ENCODE results near the gene SF3B5. TPM values are rescaled to one million over a fixed set of nuclear protein-coding genes. Genes with fewer than 3 reads are reported as not detected.

SF3B5 gene
- total and polyA plus RNA-seq, 9 of the 15 experiments (the other 6 are each of a cell fraction or from before 2014, with no cell fraction given) = 238 to 1,211 (median 407) TPM

DNA sequence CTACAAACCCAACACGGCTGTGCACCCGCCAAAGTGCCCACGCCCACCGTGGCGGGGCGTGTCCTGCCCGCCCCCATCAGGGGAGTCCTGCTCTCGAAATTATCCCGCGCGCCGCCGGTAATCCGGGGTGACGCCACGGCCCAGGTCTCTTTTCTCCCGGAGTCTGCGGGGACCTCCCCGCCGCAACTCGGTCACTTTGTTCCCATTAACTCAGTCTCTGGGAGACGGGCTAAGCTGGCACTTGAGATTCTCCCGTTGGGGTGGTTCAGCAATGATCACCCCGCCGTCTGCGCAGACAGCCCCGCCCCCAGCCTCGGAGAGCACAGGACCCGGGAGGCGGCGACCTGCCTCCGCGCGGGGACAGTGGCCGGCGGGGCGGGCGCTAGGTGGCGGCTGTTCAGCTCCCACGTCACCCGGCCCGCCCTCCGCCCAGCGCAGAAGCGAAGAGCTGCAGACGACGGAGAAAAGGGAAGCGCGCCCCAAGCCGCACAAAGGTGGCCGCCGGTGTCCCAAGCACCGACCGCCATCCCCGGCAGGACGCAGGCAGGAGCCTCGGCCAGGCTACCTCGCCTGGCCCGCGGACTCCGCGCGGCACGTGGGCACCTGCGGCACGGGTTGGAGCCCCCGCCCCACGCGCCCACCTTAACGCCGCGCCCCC lies 31.5 kb downstream of the SF3B5 start (continued):
- TF ChIP-seq CREB5 (CRISPR knock-in tag; IDR thresholded peaks at IDR 0.05) = no peak
- TF ChIP-seq, protein P1, sequence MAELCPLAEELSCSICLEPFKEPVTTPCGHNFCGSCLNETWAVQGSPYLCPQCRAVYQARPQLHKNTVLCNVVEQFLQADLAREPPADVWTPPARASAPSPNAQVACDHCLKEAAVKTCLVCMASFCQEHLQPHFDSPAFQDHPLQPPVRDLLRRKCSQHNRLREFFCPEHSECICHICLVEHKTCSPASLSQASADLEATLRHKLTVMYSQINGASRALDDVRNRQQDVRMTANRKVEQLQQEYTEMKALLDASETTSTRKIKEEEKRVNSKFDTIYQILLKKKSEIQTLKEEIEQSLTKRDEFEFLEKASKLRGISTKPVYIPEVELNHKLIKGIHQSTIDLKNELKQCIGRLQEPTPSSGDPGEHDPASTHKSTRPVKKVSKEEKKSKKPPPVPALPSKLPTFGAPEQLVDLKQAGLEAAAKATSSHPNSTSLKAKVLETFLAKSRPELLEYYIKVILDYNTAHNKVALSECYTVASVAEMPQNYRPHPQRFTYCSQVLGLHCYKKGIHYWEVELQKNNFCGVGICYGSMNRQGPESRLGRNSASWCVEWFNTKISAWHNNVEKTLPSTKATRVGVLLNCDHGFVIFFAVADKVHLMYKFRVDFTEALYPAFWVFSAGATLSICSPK (IDR thresholded peaks at IDR 0.05; ENCODE audit: borderline replicate concordance) = no peak
- TF ChIP-seq BACH1 (tag; IDR thresholded peaks at IDR 0.05) = no peak
- no peak for TF ChIP-seq PURB (CRISPR knock-in tag; IDR thresholded peaks at IDR 0.05; ENCODE audit: low read depth)
- no peak for TF ChIP-seq NR2C1 (IDR thresholded peaks at IDR 0.05)
- TF ChIP-seq NR2C1 (tag; IDR thresholded peaks at IDR 0.05) = no peak
- TF ChIP-seq TAF15 (IDR thresholded peaks at IDR 0.05; ENCODE audit: low read depth, low read length) = no peak
- no peak for TF ChIP-seq HIVEP1 (CRISPR knock-in tag; IDR thresholded peaks at IDR 0.05)
- no peak for TF ChIP-seq ZNF408 (CRISPR knock-in tag; IDR thresholded peaks at IDR 0.05; ENCODE audit: low read depth)
- peak; percentile 88 for TF ChIP-seq SUPT5H (IDR thresholded peaks at IDR 0.05)
- no peak for TF ChIP-seq RBM25 (IDR thresholded peaks at IDR 0.05; ENCODE audit: low read depth, low read length, severe bottlenecking)
- TF ChIP-seq TBL1XR1 (IDR thresholded peaks at IDR 0.05; ENCODE audit: low read length in 2 of 2) = peak; percentile 25 to 37; a peak in 2 of 4 replicates
- peak; percentile 19; the same call in 1 of the 2 replicates for TF ChIP-seq ZNF431 (CRISPR knock-in tag; IDR thresholded peaks at IDR 0.05)
- TF ChIP-seq, protein P2, sequence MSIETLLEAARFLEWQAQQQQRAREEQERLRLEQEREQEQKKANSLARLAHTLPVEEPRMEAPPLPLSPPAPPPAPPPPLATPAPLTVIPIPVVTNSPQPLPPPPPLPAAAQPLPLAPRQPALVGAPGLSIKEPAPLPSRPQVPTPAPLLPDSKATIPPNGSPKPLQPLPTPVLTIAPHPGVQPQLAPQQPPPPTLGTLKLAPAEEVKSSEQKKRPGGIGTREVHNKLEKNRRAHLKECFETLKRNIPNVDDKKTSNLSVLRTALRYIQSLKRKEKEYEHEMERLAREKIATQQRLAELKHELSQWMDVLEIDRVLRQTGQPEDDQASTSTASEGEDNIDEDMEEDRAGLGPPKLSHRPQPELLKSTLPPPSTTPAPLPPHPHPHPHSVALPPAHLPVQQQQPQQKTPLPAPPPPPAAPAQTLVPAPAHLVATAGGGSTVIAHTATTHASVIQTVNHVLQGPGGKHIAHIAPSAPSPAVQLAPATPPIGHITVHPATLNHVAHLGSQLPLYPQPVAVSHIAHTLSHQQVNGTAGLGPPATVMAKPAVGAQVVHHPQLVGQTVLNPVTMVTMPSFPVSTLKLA (conservative IDR thresholded peaks at IDR 0.05) = peak; percentile 44 to 80; a peak in 2 of 4 replicates
- no peak for TF ChIP-seq HOXB6 (CRISPR knock-in tag; IDR thresholded peaks at IDR 0.05; ENCODE audit: borderline replicate concordance)
- peak; percentile 40 for TF ChIP-seq CHD1 (IDR thresholded peaks at IDR 0.05; ENCODE audit: low read length)
- TF ChIP-seq CTBP1 (IDR thresholded peaks at IDR 0.05; ENCODE audit: borderline replicate concordance) = peak; percentile 93
- TF ChIP-seq GABPB2 (CRISPR knock-in tag; conservative IDR thresholded peaks at IDR 0.05) = no peak
- TF ChIP-seq ARNT (IDR thresholded peaks at IDR 0.05) = no peak
- TF ChIP-seq RB1 (IDR thresholded peaks at IDR 0.05; ENCODE audit: low read depth) = peak; percentile 95
- TF ChIP-seq CBX2 (IDR thresholded peaks at IDR 0.05; ENCODE audit: insufficient read depth, low read length, poor library complexity, severe bottlenecking) = no peak
- peak in 1 of 2 experiments; percentile 42; a peak in 1 of 4 replicates for TF ChIP-seq TEAD1 (CRISPR knock-in tag; IDR thresholded peaks at IDR 0.05)
- TF ChIP-seq, protein P3, sequence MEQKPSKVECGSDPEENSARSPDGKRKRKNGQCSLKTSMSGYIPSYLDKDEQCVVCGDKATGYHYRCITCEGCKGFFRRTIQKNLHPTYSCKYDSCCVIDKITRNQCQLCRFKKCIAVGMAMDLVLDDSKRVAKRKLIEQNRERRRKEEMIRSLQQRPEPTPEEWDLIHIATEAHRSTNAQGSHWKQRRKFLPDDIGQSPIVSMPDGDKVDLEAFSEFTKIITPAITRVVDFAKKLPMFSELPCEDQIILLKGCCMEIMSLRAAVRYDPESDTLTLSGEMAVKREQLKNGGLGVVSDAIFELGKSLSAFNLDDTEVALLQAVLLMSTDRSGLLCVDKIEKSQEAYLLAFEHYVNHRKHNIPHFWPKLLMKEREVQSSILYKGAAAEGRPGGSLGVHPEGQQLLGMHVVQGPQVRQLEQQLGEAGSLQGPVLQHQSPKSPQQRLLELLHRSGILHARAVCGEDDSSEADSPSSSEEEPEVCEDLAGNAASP (IDR thresholded peaks at IDR 0.05) = no peak
- TF ChIP-seq CCNT2 (IDR thresholded peaks at IDR 0.05; ENCODE audit: borderline replicate concordance, extremely low read depth, insufficient read length, low read depth, low read length) = peak; percentile 70
